WTC11 (cell line): ENCODE data around the gene FAH. TPM values are rescaled to one million over a fixed set of nuclear protein-coding genes. Genes with fewer than 3 reads are reported as not detected.

Experiments used
- ATAC-seq: fragments of 200-7000 bp; cut with Tn5 transposase; 2 replicates; pipeline ENCODE4 v1.10.0; 2021; ENCODE audit warnings: mild to moderate bottlenecking, moderate library complexity
- CTCF ChIA-PET: fragments of 300-600 bp; sonication (Branson Sonifier 250); formaldehyde crosslinking; loops from one replicate; lab custom pipeline; 2021; ENCODE audit warnings: antibody characterized with exemption; lab: Charles Lee
- POLR2A ChIA-PET: fragments of 350-600 bp; sonication (Branson Sonifier 250); formaldehyde crosslinking; loops from one replicate; lab custom pipeline; 2021; ENCODE audit warnings: antibody characterized with exemption; lab: Charles Lee
- DNase-seq: peaks from one replicate; pipeline ENCODE4 v3.0.0; 2021; ENCODE audit warnings: low spot score
- H3K27ac Mint-ChIP-seq: 2 replicates; pipeline ENCODE4 v1.8.0; 2021; ENCODE audit warnings: mixed read lengths
- H3K27me3 Mint-ChIP-seq: 2 replicates; pipeline ENCODE4 v1.8.0; 2021; ENCODE audit warnings: low read depth, mild to moderate bottlenecking, moderate library complexity, mixed read lengths
- H3K36me3 Mint-ChIP-seq: 2 replicates; pipeline ENCODE4 v1.8.0; 2021; ENCODE audit warnings: mixed read lengths
- H3K4me1 Mint-ChIP-seq: 2 replicates; pipeline ENCODE4 v1.8.0; 2022; ENCODE audit warnings: mixed read lengths
- H3K4me3 Mint-ChIP-seq: 2 replicates; pipeline ENCODE4 v1.8.0; 2021; ENCODE audit warnings: mild to moderate bottlenecking, moderate library complexity, mixed read lengths
- H3K9me3 Mint-ChIP-seq: 2 replicates; pipeline ENCODE4 v1.8.0; 2021; ENCODE audit warnings: mixed read lengths
- CREB1 ChIP-seq: sonication (generic); formaldehyde crosslinking; IDR thresholded peaks from 2 replicates; pipeline ENCODE4 v1.8.0; 2023; ENCODE audit warnings: mild to moderate bottlenecking, missing genetic modification reagents
- ELF4 ChIP-seq: sonication (generic); formaldehyde crosslinking; IDR thresholded peaks from 2 replicates; pipeline ENCODE4 v1.8.1; 2022; ENCODE audit warnings: low read depth, mild to moderate bottlenecking, moderate library complexity, missing genetic modification reagents
- ETV6 ChIP-seq: sonication (generic); formaldehyde crosslinking; IDR thresholded peaks from 2 replicates; pipeline ENCODE4 v1.8.1; 2022; ENCODE audit warnings: mild to moderate bottlenecking, missing genetic modification reagents
- FOXK1 ChIP-seq: sonication (generic); formaldehyde crosslinking; IDR thresholded peaks from 2 replicates; pipeline ENCODE4 v1.8.0; 2022; ENCODE audit warnings: mild to moderate bottlenecking, moderate library complexity, missing genetic modification reagents
- HMGA2 ChIP-seq: fragments of 250-450 bp; sonication (Bioruptor Pico); IDR thresholded peaks from 2 replicates; pipeline ENCODE4 v1.4.0; 2021; ENCODE audit warnings: mild to moderate bottlenecking, moderate library complexity
- NFATC4 ChIP-seq: fragments of 250-450 bp; sonication (Bioruptor Pico); IDR thresholded peaks from 2 replicates; pipeline ENCODE4 v1.9.0; 2021; ENCODE audit warnings: mild to moderate bottlenecking
- NFE2L1 ChIP-seq: sonication (generic); formaldehyde crosslinking; IDR thresholded peaks from 2 replicates; pipeline ENCODE4 v1.8.1; 2023; ENCODE audit warnings: missing genetic modification reagents
- NR3C1 ChIP-seq: sonication (generic); formaldehyde crosslinking; conservative IDR thresholded peaks from 2 replicates; pipeline ENCODE4 v1.8.1; 2023; ENCODE audit warnings: low read depth, mild to moderate bottlenecking, missing genetic modification reagents
- PRRX2 ChIP-seq: fragments of 250-450 bp; sonication (Bioruptor Pico); IDR thresholded peaks from 2 replicates; pipeline ENCODE4 v1.8.0; 2021; ENCODE audit warnings: mild to moderate bottlenecking
- SMAD3 ChIP-seq: sonication (generic); formaldehyde crosslinking; IDR thresholded peaks from 2 replicates; pipeline ENCODE4 v1.8.0; 2022; ENCODE audit warnings: missing genetic modification reagents, mild to moderate bottlenecking, borderline replicate concordance
- SOX15 ChIP-seq: fragments of 250-450 bp; sonication (Bioruptor Pico); IDR thresholded peaks from 2 replicates; pipeline ENCODE4 v1.9.0; 2021; ENCODE audit warnings: mild to moderate bottlenecking
- SP1 ChIP-seq: sonication (generic); formaldehyde crosslinking; conservative IDR thresholded peaks from 2 replicates; pipeline ENCODE4 v1.8.1; 2022; ENCODE audit warnings: missing genetic modification reagents
- ZNF219 ChIP-seq: sonication (generic); formaldehyde crosslinking; IDR thresholded peaks from 2 replicates; pipeline ENCODE4 v1.8.0; 2023; ENCODE audit warnings: missing genetic modification reagents, mild to moderate bottlenecking, borderline replicate concordance
- ZNF317 ChIP-seq: sonication (generic); formaldehyde crosslinking; IDR thresholded peaks from 2 replicates; pipeline ENCODE4 v1.8.1; 2023; ENCODE audit warnings: low read depth, mild to moderate bottlenecking, moderate library complexity, missing genetic modification reagents, borderline replicate concordance
- total RNA-seq: library from RNA; stranded (reverse); gene quantifications from 3 replicates; pipeline ENCODE4 v1.2.3, GENCODE V29; 2021
- TF ChIP-seq, protein P1 (sequence below): sonication (generic); formaldehyde crosslinking; IDR thresholded peaks from 2 replicates; pipeline ENCODE4 v1.8.0; 2022; ENCODE audit warnings: missing genetic modification reagents
- TF ChIP-seq, protein P2 (sequence below): sonication (generic); formaldehyde crosslinking; IDR thresholded peaks from 2 replicates; pipeline ENCODE4 v1.8.1; 2023; ENCODE audit warnings: mild to moderate bottlenecking, missing genetic modification reagents, moderate library complexity
- TF ChIP-seq, protein P3 (sequence below): sonication (generic); formaldehyde crosslinking; IDR thresholded peaks from 2 replicates; pipeline ENCODE4 v1.8.1; 2023; ENCODE audit warnings: mild to moderate bottlenecking, missing genetic modification reagents, moderate library complexity
- TF ChIP-seq, protein P4 (sequence below): sonication (generic); formaldehyde crosslinking; IDR thresholded peaks from 2 replicates; pipeline ENCODE4 v1.8.1; 2022; ENCODE audit warnings: low read depth, missing genetic modification reagents, borderline replicate concordance
- TF ChIP-seq, protein P5 (sequence below): sonication (generic); formaldehyde crosslinking; IDR thresholded peaks from 2 replicates; pipeline ENCODE4 v1.8.0; 2022; ENCODE audit warnings: mild to moderate bottlenecking, missing genetic modification reagents
- TF ChIP-seq, protein P6 (sequence below): fragments of 250-450 bp; sonication (Bioruptor Pico); IDR thresholded peaks from 2 replicates; pipeline ENCODE4 v1.9.0; 2021; ENCODE audit warnings: mild to moderate bottlenecking, borderline replicate concordance

The FAH gene
- total RNA-seq, 1 experiment from 2014 or later = 22.8 TPM

DNA sequence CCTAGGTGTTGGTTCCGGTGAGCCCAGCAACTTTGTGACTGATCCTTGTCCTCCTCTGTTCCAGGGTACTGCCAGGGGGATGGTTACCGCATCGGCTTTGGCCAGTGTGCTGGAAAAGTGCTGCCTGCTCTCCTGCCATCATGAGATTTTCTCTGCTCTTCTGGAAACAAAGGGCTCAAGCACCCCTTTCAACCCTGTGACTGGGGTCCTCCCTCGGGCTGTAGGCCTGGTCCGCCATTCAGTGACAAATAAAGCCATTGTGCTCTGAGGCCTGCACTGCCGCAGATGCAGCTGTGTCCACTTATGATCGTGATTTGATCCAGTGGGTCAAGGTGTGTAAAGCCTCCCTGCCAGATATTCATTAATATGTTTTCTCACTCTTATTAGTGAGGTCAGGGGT, 33.3 kb downstream of the FAH start (continued):
- TF ChIP-seq, protein P1, sequence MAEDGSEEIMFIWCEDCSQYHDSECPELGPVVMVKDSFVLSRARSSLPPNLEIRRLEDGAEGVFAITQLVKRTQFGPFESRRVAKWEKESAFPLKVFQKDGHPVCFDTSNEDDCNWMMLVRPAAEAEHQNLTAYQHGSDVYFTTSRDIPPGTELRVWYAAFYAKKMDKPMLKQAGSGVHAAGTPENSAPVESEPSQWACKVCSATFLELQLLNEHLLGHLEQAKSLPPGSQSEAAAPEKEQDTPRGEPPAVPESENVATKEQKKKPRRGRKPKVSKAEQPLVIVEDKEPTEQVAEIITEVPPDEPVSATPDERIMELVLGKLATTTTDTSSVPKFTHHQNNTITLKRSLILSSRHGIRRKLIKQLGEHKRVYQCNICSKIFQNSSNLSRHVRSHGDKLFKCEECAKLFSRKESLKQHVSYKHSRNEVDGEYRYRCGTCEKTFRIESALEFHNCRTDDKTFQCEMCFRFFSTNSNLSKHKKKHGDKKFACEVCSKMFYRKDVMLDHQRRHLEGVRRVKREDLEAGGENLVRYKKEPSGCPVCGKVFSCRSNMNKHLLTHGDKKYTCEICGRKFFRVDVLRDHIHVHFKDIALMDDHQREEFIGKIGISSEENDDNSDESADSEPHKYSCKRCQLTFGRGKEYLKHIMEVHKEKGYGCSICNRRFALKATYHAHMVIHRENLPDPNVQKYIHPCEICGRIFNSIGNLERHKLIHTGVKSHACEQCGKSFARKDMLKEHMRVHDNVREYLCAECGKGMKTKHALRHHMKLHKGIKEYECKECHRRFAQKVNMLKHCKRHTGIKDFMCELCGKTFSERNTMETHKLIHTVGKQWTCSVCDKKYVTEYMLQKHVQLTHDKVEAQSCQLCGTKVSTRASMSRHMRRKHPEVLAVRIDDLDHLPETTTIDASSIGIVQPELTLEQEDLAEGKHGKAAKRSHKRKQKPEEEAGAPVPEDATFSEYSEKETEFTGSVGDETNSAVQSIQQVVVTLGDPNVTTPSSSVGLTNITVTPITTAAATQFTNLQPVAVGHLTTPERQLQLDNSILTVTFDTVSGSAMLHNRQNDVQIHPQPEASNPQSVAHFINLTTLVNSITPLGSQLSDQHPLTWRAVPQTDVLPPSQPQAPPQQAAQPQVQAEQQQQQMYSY (CRISPR knock-in tag) = no peak
- TF ChIP-seq PRRX2 (no peak), NFE2L1 (CRISPR knock-in tag) (no peak)
- TF ChIP-seq, protein P2, sequence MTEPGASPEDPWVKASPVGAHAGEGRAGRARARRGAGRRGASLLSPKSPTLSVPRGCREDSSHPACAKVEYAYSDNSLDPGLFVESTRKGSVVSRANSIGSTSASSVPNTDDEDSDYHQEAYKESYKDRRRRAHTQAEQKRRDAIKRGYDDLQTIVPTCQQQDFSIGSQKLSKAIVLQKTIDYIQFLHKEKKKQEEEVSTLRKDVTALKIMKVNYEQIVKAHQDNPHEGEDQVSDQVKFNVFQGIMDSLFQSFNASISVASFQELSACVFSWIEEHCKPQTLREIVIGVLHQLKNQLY (CRISPR knock-in tag) = no peak
- TF ChIP-seq, protein P3, sequence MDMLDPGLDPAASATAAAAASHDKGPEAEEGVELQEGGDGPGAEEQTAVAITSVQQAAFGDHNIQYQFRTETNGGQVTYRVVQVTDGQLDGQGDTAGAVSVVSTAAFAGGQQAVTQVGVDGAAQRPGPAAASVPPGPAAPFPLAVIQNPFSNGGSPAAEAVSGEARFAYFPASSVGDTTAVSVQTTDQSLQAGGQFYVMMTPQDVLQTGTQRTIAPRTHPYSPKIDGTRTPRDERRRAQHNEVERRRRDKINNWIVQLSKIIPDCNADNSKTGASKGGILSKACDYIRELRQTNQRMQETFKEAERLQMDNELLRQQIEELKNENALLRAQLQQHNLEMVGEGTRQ (CRISPR knock-in tag) = no peak

DNA sequence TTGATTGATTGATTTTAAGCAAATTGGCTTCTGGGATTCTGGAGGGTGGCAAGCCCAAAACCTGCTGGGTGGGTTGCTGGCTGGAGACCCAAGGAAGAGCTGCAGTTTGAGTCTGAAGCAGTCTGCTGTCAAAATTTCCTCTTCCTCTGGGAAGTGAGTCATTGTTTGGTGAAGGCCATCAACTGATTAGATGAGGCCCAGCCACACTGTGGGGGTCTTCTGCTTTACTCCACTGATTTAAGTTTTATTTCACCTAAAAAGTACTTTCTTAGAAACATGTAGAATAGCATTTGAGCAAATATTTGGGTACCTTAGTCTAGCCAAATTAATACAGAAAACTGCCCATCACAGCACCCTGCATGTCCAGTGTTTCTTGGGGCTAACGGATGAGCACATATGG, 33.8 kb downstream of the FAH start:
- Mint-ChIP-seq H3K4me3 (no peak overlapping the region), H3K27ac (no peak overlapping the region), H3K9me3 (no peaks in the 10 kb centered on the region), H3K27me3 (no peaks in the 10 kb centered on the region), H3K4me1 (no peaks in the 10 kb centered on the region), H3K36me3 (peaks cover 19% of the 10 kb centered on the region)
- TF ChIP-seq SOX15 (no peak), NR3C1 (no peak), NFATC4 (CRISPR knock-in tag) (no peak), FOXK1 (CRISPR knock-in tag) (no peak), ETV6 (CRISPR knock-in tag) (no peak), SP1 (CRISPR knock-in tag) (no peak), SMAD3 (CRISPR knock-in tag) (no peak), PRRX2 (no peak), CREB1 (CRISPR knock-in tag) (no peak), ZNF317 (CRISPR knock-in tag) (no peak), ZNF219 (no peak), HMGA2 (CRISPR knock-in tag) (no peak), ELF4 (CRISPR knock-in tag) (no peak)
- TF ChIP-seq, protein P4, sequence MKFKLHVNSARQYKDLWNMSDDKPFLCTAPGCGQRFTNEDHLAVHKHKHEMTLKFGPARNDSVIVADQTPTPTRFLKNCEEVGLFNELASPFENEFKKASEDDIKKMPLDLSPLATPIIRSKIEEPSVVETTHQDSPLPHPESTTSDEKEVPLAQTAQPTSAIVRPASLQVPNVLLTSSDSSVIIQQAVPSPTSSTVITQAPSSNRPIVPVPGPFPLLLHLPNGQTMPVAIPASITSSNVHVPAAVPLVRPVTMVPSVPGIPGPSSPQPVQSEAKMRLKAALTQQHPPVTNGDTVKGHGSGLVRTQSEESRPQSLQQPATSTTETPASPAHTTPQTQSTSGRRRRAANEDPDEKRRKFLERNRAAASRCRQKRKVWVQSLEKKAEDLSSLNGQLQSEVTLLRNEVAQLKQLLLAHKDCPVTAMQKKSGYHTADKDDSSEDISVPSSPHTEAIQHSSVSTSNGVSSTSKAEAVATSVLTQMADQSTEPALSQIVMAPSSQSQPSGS = no peak
- TF ChIP-seq, protein P5, sequence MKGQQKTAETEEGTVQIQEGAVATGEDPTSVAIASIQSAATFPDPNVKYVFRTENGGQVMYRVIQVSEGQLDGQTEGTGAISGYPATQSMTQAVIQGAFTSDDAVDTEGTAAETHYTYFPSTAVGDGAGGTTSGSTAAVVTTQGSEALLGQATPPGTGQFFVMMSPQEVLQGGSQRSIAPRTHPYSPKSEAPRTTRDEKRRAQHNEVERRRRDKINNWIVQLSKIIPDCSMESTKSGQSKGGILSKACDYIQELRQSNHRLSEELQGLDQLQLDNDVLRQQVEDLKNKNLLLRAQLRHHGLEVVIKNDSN = no peak
- TF ChIP-seq, protein P3 (CRISPR knock-in tag) = no peak
- TF ChIP-seq, protein P6, sequence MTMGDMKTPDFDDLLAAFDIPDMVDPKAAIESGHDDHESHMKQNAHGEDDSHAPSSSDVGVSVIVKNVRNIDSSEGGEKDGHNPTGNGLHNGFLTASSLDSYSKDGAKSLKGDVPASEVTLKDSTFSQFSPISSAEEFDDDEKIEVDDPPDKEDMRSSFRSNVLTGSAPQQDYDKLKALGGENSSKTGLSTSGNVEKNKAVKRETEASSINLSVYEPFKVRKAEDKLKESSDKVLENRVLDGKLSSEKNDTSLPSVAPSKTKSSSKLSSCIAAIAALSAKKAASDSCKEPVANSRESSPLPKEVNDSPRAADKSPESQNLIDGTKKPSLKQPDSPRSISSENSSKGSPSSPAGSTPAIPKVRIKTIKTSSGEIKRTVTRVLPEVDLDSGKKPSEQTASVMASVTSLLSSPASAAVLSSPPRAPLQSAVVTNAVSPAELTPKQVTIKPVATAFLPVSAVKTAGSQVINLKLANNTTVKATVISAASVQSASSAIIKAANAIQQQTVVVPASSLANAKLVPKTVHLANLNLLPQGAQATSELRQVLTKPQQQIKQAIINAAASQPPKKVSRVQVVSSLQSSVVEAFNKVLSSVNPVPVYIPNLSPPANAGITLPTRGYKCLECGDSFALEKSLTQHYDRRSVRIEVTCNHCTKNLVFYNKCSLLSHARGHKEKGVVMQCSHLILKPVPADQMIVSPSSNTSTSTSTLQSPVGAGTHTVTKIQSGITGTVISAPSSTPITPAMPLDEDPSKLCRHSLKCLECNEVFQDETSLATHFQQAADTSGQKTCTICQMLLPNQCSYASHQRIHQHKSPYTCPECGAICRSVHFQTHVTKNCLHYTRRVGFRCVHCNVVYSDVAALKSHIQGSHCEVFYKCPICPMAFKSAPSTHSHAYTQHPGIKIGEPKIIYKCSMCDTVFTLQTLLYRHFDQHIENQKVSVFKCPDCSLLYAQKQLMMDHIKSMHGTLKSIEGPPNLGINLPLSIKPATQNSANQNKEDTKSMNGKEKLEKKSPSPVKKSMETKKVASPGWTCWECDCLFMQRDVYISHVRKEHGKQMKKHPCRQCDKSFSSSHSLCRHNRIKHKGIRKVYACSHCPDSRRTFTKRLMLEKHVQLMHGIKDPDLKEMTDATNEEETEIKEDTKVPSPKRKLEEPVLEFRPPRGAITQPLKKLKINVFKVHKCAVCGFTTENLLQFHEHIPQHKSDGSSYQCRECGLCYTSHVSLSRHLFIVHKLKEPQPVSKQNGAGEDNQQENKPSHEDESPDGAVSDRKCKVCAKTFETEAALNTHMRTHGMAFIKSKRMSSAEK = no peak
- CTCF ChIA-PET = no interaction called here
- ATAC-seq = no peak
- no peak for DNase-seq
- POLR2A ChIA-PET = interaction anchor here (1.1 kb wide), 1 partner anchor 9 kb away, joined by 4 read pairs; no protein-coding TSS in a partner anchor
